IMR-90 (cell line): Measurements from ENCODE around the gene HEPHL1. TPM values are rescaled to one million over a fixed set of nuclear protein-coding genes. Genes with fewer than 3 reads are reported as not detected.

ENCODE experiments used
- ATAC-seq: fragments of 200-7000 bp; cut with Tn5 transposase; 2 replicates; pipeline ENCODE4 v1.9.1; 2020; ENCODE audit warnings: low read depth, mild to moderate bottlenecking, moderate library complexity
- BruUV-seq: library from RNA; stranded (reverse); fragments of 400-500 nt; replicated peaks from 2 replicates; lab custom pipeline; 2021; lab: Mats Ljungman, UMichigan
- CTCF ChIA-PET: fragments of 300-600 bp; formaldehyde crosslinking; extraction: SDS; loops from one replicate; lab custom pipeline; 2021; ENCODE audit warnings: antibody characterized with exemption; lab: Yijun Ruan, JAX
- POLR2A ChIA-PET: fragments of 300-600 bp; sonication (Branson Sonifier 250); formaldehyde crosslinking; loops from one replicate; lab custom pipeline; 2022; ENCODE audit warnings: antibody characterized with exemption; ENCODE audit not compliant: unreplicated experiment; lab: Charles Lee
- DNase-seq: peaks from one replicate; pipeline ENCODE4 v3.0.0; 2013
- H2AFZ ChIP-seq: replicated peaks from 2 replicates; pipeline ENCODE3; 2013; ENCODE audit warnings: low read length, mild to moderate bottlenecking; ENCODE audit not compliant: poor library complexity
- H2AK5ac ChIP-seq: 2 replicates; pipeline ENCODE4 v1.6.1; 2013; ENCODE audit warnings: low read depth, low read length, inconsistent platforms
- H2AK9ac ChIP-seq: replicated peaks from 2 replicates; pipeline ENCODE3; 2013; ENCODE audit warnings: mild to moderate bottlenecking, low read depth, low read length, moderate library complexity; ENCODE audit not compliant: poor library complexity
- H2BK120ac ChIP-seq: 2 replicates; pipeline ENCODE4 v1.6.1; 2013; ENCODE audit warnings: low read depth, low read length, inconsistent platforms
- H2BK15ac ChIP-seq: 3 replicates; pipeline ENCODE4 v1.6.1; 2013; ENCODE audit warnings: low read depth, low read length, inconsistent platforms
- H2BK20ac ChIP-seq: 2 replicates; pipeline ENCODE4 v1.6.1; 2013; ENCODE audit warnings: low read depth, mild to moderate bottlenecking, inconsistent platforms, low read length, moderate library complexity
- H2BK5ac ChIP-seq: 2 replicates; pipeline ENCODE4 v1.6.1; 2013; ENCODE audit warnings: mild to moderate bottlenecking, low read depth, low read length, inconsistent platforms; ENCODE audit not compliant: poor library complexity, severe bottlenecking
- H3K14ac ChIP-seq: replicated peaks from 2 replicates; pipeline ENCODE4 v1.6.1; 2013; ENCODE audit warnings: low read depth, low read length, inconsistent platforms
- H3K18ac ChIP-seq: 2 replicates; pipeline ENCODE4 v1.6.1; 2013; ENCODE audit warnings: low read depth, low read length, control low read depth
- H3K23ac ChIP-seq: 2 replicates; pipeline ENCODE4 v1.6.1; 2013; ENCODE audit warnings: low read depth, low read length, inconsistent platforms
- H3K27ac ChIP-seq: 2 replicates; pipeline ENCODE4 v1.5.1; 2013; ENCODE audit warnings: mild to moderate bottlenecking, control low read depth, low read length; ENCODE audit not compliant: insufficient read depth
- H3K27me3 ChIP-seq: 2 replicates; pipeline ENCODE4 v1.6.1; 2013; ENCODE audit warnings: low read length; ENCODE audit not compliant: control insufficient read depth, insufficient read depth
- H3K36me3 ChIP-seq: 2 replicates; pipeline ENCODE4 v1.6.1; 2013; ENCODE audit warnings: low read length, mixed read lengths; ENCODE audit not compliant: control insufficient read depth, insufficient read depth
- H3K4ac ChIP-seq: 2 replicates; pipeline ENCODE4 v1.6.1; 2013; ENCODE audit warnings: low read depth, low read length, inconsistent platforms
- H3K4me1 ChIP-seq: 2 replicates; pipeline ENCODE4 v1.6.1; 2013; ENCODE audit warnings: low read length, mixed read lengths; ENCODE audit not compliant: control insufficient read depth, insufficient read depth
- H3K4me2 ChIP-seq: 2 replicates; pipeline ENCODE4 v1.6.1; 2013; ENCODE audit warnings: low read depth, mild to moderate bottlenecking, control low read depth, low read length, moderate library complexity
- H3K4me3 ChIP-seq: 2 replicates; pipeline ENCODE4 v1.5.1; 2013; ENCODE audit warnings: low read depth, mild to moderate bottlenecking, control low read depth, low read length, moderate library complexity; ENCODE audit not compliant: insufficient read depth
- H3K56ac ChIP-seq: 2 replicates; pipeline ENCODE4 v1.6.1; 2013; ENCODE audit warnings: low read length, inconsistent platforms; ENCODE audit not compliant: insufficient read depth; ENCODE audit errors: extremely low read depth
- H3K79me1 ChIP-seq, 2 experiments: 2 replicates each; pipeline ENCODE4 v1.6.1; 2013; ENCODE audit warnings: low read length in 2 of 2, inconsistent platforms in 1 of 2, low read depth in 1 of 2
- H3K9ac ChIP-seq: 2 replicates; pipeline ENCODE4 v1.6.1; 2013; ENCODE audit warnings: low read depth, low read length, control low read depth
- H3K9me1 ChIP-seq: 2 replicates; pipeline ENCODE4 v1.6.1; 2013; ENCODE audit warnings: low read length, inconsistent platforms; ENCODE audit not compliant: insufficient read depth
- H3K9me3 ChIP-seq: 2 replicates; pipeline ENCODE4 v1.6.1; 2013; ENCODE audit warnings: low read length; ENCODE audit not compliant: control insufficient read depth, insufficient read depth
- H4K20me1 ChIP-seq: 2 replicates; pipeline ENCODE4 v1.6.1; 2013; ENCODE audit warnings: low read length, inconsistent platforms; ENCODE audit not compliant: insufficient read depth
- H4K5ac ChIP-seq: 2 replicates; pipeline ENCODE4 v1.6.1; 2013; ENCODE audit warnings: mild to moderate bottlenecking, low read depth, low read length, control low read depth
- H4K8ac ChIP-seq, 2 experiments: 2 replicates each; pipeline ENCODE4 v1.6.1; 2013; ENCODE audit warnings: low read depth in 2 of 2, low read length in 2 of 2, control low read depth in 1 of 2, inconsistent platforms in 1 of 2
- H4K91ac ChIP-seq: 2 replicates; pipeline ENCODE4 v1.6.1; 2013; ENCODE audit warnings: low read depth, low read length, inconsistent platforms; ENCODE audit not compliant: insufficient read depth
- CEBPB ChIP-seq: IDR thresholded peaks from 2 replicates; pipeline ENCODE4 v1.6.1; 2012; ENCODE audit warnings: low read depth, low read length, improper control_type of control experiment
- RCOR1 ChIP-seq: IDR thresholded peaks from 2 replicates; pipeline ENCODE4 v1.6.1; 2012; ENCODE audit warnings: mild to moderate bottlenecking, low read length, improper control_type of control experiment; ENCODE audit not compliant: insufficient replicate concordance
- WGBS, 2 experiments: methylation state at CpG; one replicate each; pipeline versions ENCODE4 v1.1.5 to v1.1.7; 2013; ENCODE audit warnings: missing lambda C conversion rate in 2 of 2; ENCODE audit not compliant: insufficient read length in 1 of 2; ENCODE audit errors: extremely low coverage in 2 of 2; 5-methylcytosine and 5-hydroxymethylcytosine counted together
- dilution Hi-C: fragments of 300-500 bp; cut with HindIII; formaldehyde crosslinking; loops from one replicate; pipeline ENCODE4 v1.14.3; 2018; ENCODE audit warnings: low sequenced_read_pairs; ENCODE audit not compliant: unreplicated experiment
- in situ Hi-C: fragments of 300-500 bp; cut with MboI; formaldehyde crosslinking; loops from 3 replicates; pipeline ENCODE4 v1.14.3; 2019; ENCODE audit warnings: low sequenced_read_pairs, inconsistent platforms, mixed read lengths
- intact Hi-C: fragments of 100-400 bp; cut with micrococcal nuclease; formaldehyde crosslinking; loops from 2 replicates; pipeline ENCODE4 v1.10.0; 2022
- polyA plus RNA-seq, 3 experiments: library from polyadenylated mRNA; depleted of rRNA; stranded (reverse); fragments of >200 nt; gene quantifications; 2 replicates each; pipeline ENCODE4 v1.2.3, GENCODE V29; 2012; ENCODE audit warnings: low replicate concordance in 1 of 3
- total RNA-seq: library from RNA; depleted of rRNA; stranded (reverse); fragments of >200 nt; gene quantifications from 2 replicates; pipeline ENCODE4 v1.2.3, GENCODE V29; 2012
- TF ChIP-seq, protein P1 (sequence below): conservative IDR thresholded peaks from 2 replicates; pipeline ENCODE4 v1.5.1; 2012; ENCODE audit warnings: mild to moderate bottlenecking, low read depth, low read length, improper control_type of control experiment

HEPHL1 gene
- total and polyA plus RNA-seq, 2 of the 4 experiments (the other 2 are of a cell fraction): under 0.01 to 0.02 TPM

DNA sequence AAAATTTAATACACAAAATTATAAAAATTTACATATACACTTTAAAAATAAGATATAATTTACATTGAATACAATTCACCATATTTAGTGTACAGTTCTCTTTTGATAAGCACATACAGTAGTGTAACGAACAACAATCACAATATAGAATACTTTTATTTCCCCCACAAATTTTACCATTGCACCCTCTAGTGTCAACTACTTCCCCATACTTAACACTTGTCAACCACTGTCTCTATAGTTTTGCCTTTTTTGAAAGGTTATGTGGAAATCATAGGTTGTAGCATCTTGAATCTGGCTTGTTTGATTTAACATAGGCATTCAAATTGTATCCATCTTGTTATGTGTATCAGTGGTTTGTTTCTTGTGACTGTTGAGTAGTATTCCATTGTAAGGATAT, 86.2 kb downstream of the HEPHL1 start:
- dilution Hi-C loops: no loop called here
- H2AFZ ChIP-seq: no peak overlapping the region

More for the DNA sequence above, 86.2 kb downstream of the HEPHL1 start:
- Histone ChIP-seq H3K56ac (no peak overlapping the region), H4K8ac (no peak overlapping the region), H3K4me1 (no peaks in the 10 kb centered on the region), H3K27me3 (peaks cover 2% of the 10 kb centered on the region; the same call in 1 of the 2 replicates), H2AK9ac (no peak overlapping the region), H2BK120ac (no peak overlapping the region), H3K27ac (no peak overlapping the region), H3K9ac (no peak overlapping the region), H3K4me3 (no peak overlapping the region), H4K91ac (no peak overlapping the region), H3K23ac (no peak overlapping the region), H3K9me3 (no peaks in the 10 kb centered on the region), H2BK15ac (no peak overlapping the region), H3K4me2 (no peak overlapping the region), H2BK5ac (no peak overlapping the region), H2BK20ac (no peak overlapping the region), H4K20me1 (no peaks in the 10 kb centered on the region), H4K5ac (no peak overlapping the region), H3K36me3 (no peaks in the 10 kb centered on the region), H3K18ac (no peak overlapping the region), H2AK5ac (no peak overlapping the region), H3K14ac (no peak overlapping the region), H3K9me1 (no peaks in the 10 kb centered on the region), H3K4ac (no peak overlapping the region), H3K79me1 (no peaks in the 10 kb centered on the region)
- TF ChIP-seq RCOR1 (no peak), CEBPB (no peak)
- TF ChIP-seq, protein P1, sequence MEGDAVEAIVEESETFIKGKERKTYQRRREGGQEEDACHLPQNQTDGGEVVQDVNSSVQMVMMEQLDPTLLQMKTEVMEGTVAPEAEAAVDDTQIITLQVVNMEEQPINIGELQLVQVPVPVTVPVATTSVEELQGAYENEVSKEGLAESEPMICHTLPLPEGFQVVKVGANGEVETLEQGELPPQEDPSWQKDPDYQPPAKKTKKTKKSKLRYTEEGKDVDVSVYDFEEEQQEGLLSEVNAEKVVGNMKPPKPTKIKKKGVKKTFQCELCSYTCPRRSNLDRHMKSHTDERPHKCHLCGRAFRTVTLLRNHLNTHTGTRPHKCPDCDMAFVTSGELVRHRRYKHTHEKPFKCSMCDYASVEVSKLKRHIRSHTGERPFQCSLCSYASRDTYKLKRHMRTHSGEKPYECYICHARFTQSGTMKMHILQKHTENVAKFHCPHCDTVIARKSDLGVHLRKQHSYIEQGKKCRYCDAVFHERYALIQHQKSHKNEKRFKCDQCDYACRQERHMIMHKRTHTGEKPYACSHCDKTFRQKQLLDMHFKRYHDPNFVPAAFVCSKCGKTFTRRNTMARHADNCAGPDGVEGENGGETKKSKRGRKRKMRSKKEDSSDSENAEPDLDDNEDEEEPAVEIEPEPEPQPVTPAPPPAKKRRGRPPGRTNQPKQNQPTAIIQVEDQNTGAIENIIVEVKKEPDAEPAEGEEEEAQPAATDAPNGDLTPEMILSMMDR: peak; percentile 8; the same call in 1 of the 2 replicates
- ChIA-PET POLR2A (no interaction called here), CTCF (no interaction called here)
- ATAC-seq (no peak), DNase-seq (no peak)
- in situ Hi-C loops (no loop called here), intact Hi-C loops (no loop called here)
- no TSS peak for BruUV-seq
- WGBS, 2 experiments: no CpG with 5 or more reads among the region's 1 CpG
